GM23338 (cell line): ENCODE data around the gene SMOC2.

Experiments
- CTCF ChIP-seq, 2 experiments: fragments of 200-600 bp in 1 of 2; sonication (generic) in 1 of 2; conservative IDR thresholded peaks; 2 replicates each; pipeline versions ENCODE4 v1.5.1 to v1.6.1; 2016 to 2017; ENCODE audit warnings: antibody characterized with exemption in 2 of 2, low read depth in 2 of 2, mild to moderate bottlenecking in 2 of 2, moderate library complexity in 1 of 2
- ETS1 ChIP-seq: IDR thresholded peaks from 2 replicates; pipeline ENCODE4 v1.6.1; 2016; ENCODE audit warnings: antibody characterized with exemption
- EZH2 ChIP-seq: fragments of 200-600 bp; sonication (generic); IDR thresholded peaks from one replicate; pipeline ENCODE4 v1.8.0; 2017; ENCODE audit warnings: antibody characterized with exemption, mild to moderate bottlenecking, low read depth; ENCODE audit not compliant: unreplicated experiment
- EZH2phosphoT487 ChIP-seq: fragments of 200-600 bp; sonication (generic); IDR thresholded peaks from one replicate; pipeline ENCODE4 v1.8.1; 2018; ENCODE audit warnings: antibody characterized with exemption; ENCODE audit not compliant: unreplicated experiment
- POLR2AphosphoS5 ChIP-seq: IDR thresholded peaks from 2 replicates; pipeline ENCODE4 v1.6.1; 2016; ENCODE audit warnings: antibody characterized with exemption, low read depth
- REST ChIP-seq: IDR thresholded peaks from one replicate; pipeline ENCODE4 v1.6.1; 2018; ENCODE audit warnings: antibody characterized with exemption; ENCODE audit not compliant: unreplicated experiment

- TF ChIP-seq ETS1 (no peak), EZH2 (no peak), CTCF (conservative IDR thresholded peaks at IDR 0.05; ENCODE audit: low read depth in 2 of 2) (no peak), REST (no peak), POLR2AphosphoS5 (no peak), EZH2phosphoT487 (no peak)
Observed at GRCh38 chr6:168631564-168631963, 190.6 kb downstream of the SMOC2 start.
